ENCODE data around the gene ASIC3. TPM values are rescaled to one million over a fixed set of nuclear protein-coding genes. Genes with fewer than 3 reads are reported as not detected.

Gene ASIC3
- polyA plus RNA-seq, 12 donors: 1.5 to 7.7 (median 4.1) TPM; not detected in 2

Other genes with a start within 250 kb of the ASIC3 start
- gene TMEM176B, start 248.2 kb upstream of the ASIC3 start, polyA plus RNA-seq (ENCODE audit: insufficient read length in 12 of 12): 10 to 100 TPM in 10 of 12 donors, 1 to 10 TPM in 1, not detected in 1; 7.9 to 35.3 (median 16.0) TPM
- 10 to 100 TPM in 9 of 12 donors, 1 to 10 TPM in 2, not detected in 1; 8.3 to 27.0 (median 12.8) TPM for gene TMEM176A, start 247.8 kb upstream of the ASIC3 start, polyA plus RNA-seq (ENCODE audit: insufficient read length in 12 of 12)
- 10 to 100 TPM in 1 of 12 donors, under 1 TPM in 7, not detected in 4; 0.13 to 19.9 (median 0.39) TPM for gene AOC1, start 196.0 kb upstream of the ASIC3 start, polyA plus RNA-seq (ENCODE audit: insufficient read length in 12 of 12)
- gene KCNH2, start 70.2 kb upstream of the ASIC3 start, polyA plus RNA-seq (ENCODE audit: insufficient read length in 12 of 12): 10 to 100 TPM in 10 of 12 donors, 1 to 10 TPM in 1, not detected in 1; 9.1 to 28.0 (median 14.8) TPM
- 10 to 100 TPM in 1 of 12 donors, 1 to 10 TPM in 10, not detected in 1; 4.3 to 15.7 (median 6.2) TPM for gene NOS3, start 57.5 kb upstream of the ASIC3 start, polyA plus RNA-seq (ENCODE audit: insufficient read length in 12 of 12)
- 1 to 10 TPM in 3 of 12 donors, under 1 TPM in 7, not detected in 2; 0.51 to 2.3 (median 0.89) TPM for gene ATG9B, start 24.0 kb upstream of the ASIC3 start, polyA plus RNA-seq (ENCODE audit: insufficient read length in 12 of 12)
- gene ABCB8, start 20.1 kb upstream of the ASIC3 start, polyA plus RNA-seq (ENCODE audit: insufficient read length in 12 of 12): 10 to 100 TPM in 11 of 12 donors, not detected in 1; 12.2 to 33.6 (median 18.1) TPM
- 10 to 100 TPM in 1 of 12 donors, 1 to 10 TPM in 9, not detected in 2; 7.7 to 12.7 (median 8.8) TPM for gene CDK5, start 9.4 kb downstream of the ASIC3 start, polyA plus RNA-seq (ENCODE audit: insufficient read length in 12 of 12)
- 100 to 1,000 TPM in 1 of 12 donors, 10 to 100 TPM in 10, not detected in 1; 43.4 to 124 (median 52.7) TPM for gene SLC4A2, start 11.1 kb downstream of the ASIC3 start, polyA plus RNA-seq (ENCODE audit: insufficient read length in 12 of 12)
- 100 to 1,000 TPM in 1 of 12 donors, 10 to 100 TPM in 10, not detected in 1; 52.7 to 146 (median 55.3) TPM for gene FASTK, start 32.3 kb downstream of the ASIC3 start, polyA plus RNA-seq (ENCODE audit: insufficient read length in 12 of 12)
- 10 to 100 TPM in 11 of 12 donors, not detected in 1; 21.5 to 49.2 (median 26.8) TPM for gene TMUB1, start 35.0 kb downstream of the ASIC3 start, polyA plus RNA-seq (ENCODE audit: insufficient read length in 12 of 12)
- gene AGAP3, start 37.9 kb downstream of the ASIC3 start, polyA plus RNA-seq (ENCODE audit: insufficient read length in 12 of 12): 10 to 100 TPM in 11 of 12 donors, not detected in 1; 62.4 to 86.8 (median 70.9) TPM
- gene GBX1, start 119.2 kb downstream of the ASIC3 start, polyA plus RNA-seq (ENCODE audit: insufficient read length in 12 of 12): 1 to 10 TPM in 7 of 12 donors, under 1 TPM in 3, not detected in 2; 0.30 to 4.1 (median 1.5) TPM
- 1 to 10 TPM in 10 of 12 donors, not detected in 2; 1.7 to 6.3 (median 3.3) TPM for gene ASB10, start 138.7 kb downstream of the ASIC3 start, polyA plus RNA-seq (ENCODE audit: insufficient read length in 12 of 12)
- gene H2BK1, start 162.0 kb downstream of the ASIC3 start, polyA plus RNA-seq (ENCODE audit: insufficient read length in 12 of 12): not detected
- 10 to 100 TPM in 10 of 12 donors, 1 to 10 TPM in 1, not detected in 1; 9.8 to 21.5 (median 17.3) TPM for gene ABCF2, start 178.7 kb downstream of the ASIC3 start, polyA plus RNA-seq (ENCODE audit: insufficient read length in 12 of 12)
- 10 to 100 TPM in 11 of 12 donors, not detected in 1; 15.9 to 26.8 (median 21.6) TPM for gene CHPF2, start 184.0 kb downstream of the ASIC3 start, polyA plus RNA-seq (ENCODE audit: insufficient read length in 12 of 12)
- gene SMARCD3, start 200.2 kb downstream of the ASIC3 start, polyA plus RNA-seq (ENCODE audit: insufficient read length in 12 of 12): 100 to 1,000 TPM in 11 of 12 donors, not detected in 1; 105 to 195 (median 140) TPM

Measured in muscle of arm (tissue), 12 donors.